GM08714 (cell line): ENCODE results near the gene RAD50.
A peak's percentile ranks its signal among the peaks of the same experiment; 100 is the strongest.
"Not testable (repeated sequence)": the region's sequence is repeated elsewhere in the genome, so short reads cannot be mapped to it uniquely, and the experiment has no call there.

Experiments used
- H3K4me3 ChIP-seq: fragments of 200-500 bp; sonication (Bioruptor generic); 2 replicates; pipeline ENCODE4 v1.5.1; 2014; ENCODE audit warnings: mild to moderate bottlenecking, low read length, inconsistent platforms
- ZNF274 ChIP-seq: IDR thresholded peaks from 2 replicates; pipeline ENCODE4 v1.6.1; 2012; ENCODE audit warnings: mild to moderate bottlenecking, low read depth, low read length

The RAD50 gene

DNA sequence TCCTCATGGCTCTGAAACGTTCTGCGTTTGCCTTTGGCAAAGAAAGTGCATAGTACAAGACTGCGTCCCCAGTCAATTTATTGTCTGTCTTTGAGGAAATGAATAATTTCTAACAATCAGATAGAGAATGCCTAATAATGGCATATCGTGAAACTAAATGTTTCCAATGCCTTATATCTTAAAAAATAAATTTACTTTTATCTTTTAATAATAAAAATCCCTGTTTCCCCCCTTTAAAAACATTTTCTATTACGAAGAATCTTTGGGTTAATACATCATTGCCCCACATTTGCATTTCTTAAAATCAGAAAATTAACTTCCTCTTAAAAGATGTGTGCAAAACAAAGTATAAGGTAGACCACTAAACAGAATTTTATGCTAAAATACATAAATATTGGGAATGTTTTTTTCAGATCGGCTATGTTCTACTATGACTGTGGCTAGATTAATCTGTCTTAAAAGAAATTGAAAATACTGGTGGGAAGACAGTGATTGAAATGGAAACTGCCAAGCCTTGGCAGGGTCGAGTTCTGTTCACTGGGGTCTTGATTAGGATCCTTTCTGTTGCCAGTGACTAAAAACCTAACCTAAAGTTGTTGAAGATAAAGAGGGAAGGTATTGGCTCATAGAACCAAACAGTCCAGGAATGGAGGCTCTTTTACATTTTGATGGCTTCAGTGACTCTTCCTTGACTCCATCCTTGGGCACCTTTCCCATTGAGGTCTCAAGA is 13.1 kb upstream of the RAD50 start, which contains the start of gene IL5:
TSS of gene IL5 (minus strand) at position 51 of the 730 bp plus-strand sequence. CDS start at position 7, 44 bp downstream.
- no peak within 1 kb of the TSS for H3K4me3 ChIP-seq
- no peak for TF ChIP-seq ZNF274

DNA sequence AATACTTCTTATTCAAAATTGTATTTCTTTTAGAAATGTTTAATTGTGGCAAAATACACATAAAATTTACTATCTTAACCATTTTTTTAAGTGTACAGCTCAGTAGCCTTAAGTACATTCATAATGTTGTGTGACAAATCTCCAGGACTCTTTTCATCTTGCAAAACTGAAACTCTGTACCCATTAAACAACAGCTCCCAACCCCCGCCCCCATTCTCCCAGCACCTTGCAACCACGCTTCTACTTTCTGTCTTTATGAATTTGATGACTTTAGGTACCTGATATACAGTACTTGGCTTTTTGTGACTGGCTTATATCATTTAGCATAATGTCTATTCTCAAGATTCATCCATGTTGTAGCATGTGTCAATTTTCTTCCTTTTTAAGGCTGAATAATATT is 10.7 kb upstream of the RAD50 start:
- TF ChIP-seq ZNF274, result no peak
- H3K4me3 ChIP-seq, result no peak overlapping the region

DNA sequence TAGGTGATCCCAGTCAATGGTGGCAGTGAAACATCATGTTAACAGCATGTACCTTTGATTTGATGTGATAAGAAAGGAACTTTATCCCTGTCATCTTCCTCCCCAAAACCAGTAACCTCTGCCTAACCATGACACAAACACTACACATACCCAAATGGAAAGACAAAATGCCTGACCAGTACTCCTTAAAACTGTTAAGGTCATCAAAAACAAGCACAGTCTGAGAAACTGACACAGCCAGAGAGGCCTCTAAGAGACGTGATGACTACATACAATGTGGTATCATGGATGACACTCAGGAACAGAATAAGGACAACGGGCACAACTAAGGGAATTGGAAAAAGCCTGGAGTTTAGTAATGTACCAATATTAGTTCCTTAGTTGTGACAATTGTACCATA is 9.5 kb upstream of the RAD50 start:
- TF ChIP-seq ZNF274, result no peak
- H3K4me3 ChIP-seq, result no peak overlapping the region

DNA sequence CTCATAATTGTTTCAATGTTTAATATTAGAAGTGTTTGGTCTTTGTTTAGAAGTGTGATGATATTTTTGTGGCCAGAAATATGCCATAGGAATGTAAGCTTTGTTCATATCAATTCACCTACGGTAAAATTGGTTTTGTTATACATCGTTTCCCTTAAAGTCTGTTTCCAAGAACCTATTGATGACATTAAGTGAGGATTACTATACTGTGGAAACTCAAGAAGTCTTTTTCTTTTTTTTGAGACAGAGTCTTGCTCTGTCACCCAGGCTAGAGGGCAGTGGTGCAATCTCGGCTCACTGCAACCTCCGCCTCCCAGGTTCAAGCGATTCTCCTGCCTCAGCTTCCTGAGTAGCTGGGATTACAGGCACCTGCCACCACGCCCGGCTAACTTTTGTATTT is 7.9 kb upstream of the RAD50 start:
- H3K4me3 ChIP-seq, result not testable (repeated sequence)

DNA sequence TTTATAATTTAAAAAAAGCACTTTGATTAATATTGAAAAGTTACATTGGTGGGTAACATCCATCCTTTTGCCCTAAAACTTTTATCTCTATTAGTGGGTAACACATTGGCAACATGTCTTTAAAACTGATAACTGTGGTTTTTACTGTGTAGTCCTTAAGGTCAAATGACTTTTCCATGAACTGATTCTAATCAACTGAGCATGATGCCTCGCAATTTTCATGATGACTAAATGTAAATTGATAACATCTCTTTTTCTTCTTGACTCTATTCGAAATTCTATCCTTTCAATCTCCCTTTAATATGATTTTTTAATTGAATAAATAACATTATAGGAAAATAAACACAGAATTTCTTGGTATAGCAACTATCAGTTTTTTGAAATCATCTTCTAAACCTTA is 7.2 kb upstream of the RAD50 start:
- no peak overlapping the region for H3K4me3 ChIP-seq
- TF ChIP-seq ZNF274, result no peak

DNA sequence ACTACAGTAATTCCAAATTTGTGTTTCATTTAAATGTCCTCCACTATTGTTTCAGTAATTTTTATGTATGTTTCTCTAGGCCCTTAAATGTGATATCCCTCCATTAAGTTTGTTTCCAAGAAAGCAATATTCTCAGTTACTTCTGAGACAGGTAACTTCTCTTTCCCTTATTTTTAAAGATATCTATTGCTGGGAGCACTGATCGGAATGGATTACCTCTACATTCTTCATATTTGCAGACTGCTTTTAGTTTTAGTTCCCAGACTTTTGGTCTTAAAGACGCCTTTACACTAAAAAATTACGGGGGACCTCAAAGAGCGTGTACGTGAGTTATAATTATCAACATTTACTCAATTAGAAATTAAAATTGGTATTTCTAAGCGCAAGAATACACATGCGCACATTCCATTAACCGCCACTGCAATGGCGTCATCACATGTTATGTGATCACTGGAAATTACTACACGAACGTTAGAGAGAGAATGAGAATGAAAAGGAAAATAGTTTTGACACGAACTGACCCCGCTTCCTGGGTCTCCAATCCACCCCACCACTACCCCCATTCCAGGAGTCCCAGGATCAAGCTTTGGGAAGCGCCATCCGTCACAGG is 519 bp upstream of the RAD50 start:
- H3K4me3 ChIP-seq, result peak overlapping the region; percentile 87

DNA sequence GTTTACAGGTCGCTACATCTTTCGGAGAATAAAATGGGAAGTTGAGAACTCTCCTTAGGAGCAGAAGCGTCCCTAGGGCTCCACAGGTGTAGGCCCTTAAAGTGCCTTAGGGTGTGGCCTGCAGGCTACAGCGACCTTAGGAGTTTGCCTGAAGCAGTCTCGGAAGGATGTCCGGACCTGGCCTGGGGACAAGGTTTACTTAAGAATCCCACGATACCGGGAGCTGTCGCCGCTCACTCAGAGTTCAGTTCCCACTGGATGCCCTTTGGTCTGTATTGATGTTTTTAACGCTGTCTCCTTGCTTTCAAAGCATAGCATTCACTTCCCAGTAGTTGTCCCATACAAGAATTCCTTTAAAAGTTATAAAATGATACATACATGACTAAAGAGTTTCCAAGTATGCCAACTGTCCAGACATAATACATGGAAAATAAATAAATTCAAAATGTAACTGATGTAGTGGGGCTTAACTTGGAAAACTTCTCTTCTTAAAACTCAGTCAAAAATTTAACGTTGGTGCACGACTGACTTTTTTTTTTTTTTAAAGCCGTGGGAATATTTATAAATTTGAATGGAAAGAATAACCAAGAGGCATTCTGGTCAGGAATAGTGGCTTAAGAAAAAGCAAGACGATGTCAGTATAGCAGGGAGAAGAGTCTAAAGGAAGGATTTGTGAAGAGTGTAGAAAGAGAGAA is 848 bp downstream of the RAD50 start:
- TF ChIP-seq ZNF274, result no peak
- peak overlapping the region; percentile 87 for H3K4me3 ChIP-seq

More for the DNA sequence above, 519 bp upstream of the RAD50 start:
- TF ChIP-seq ZNF274, result no peak

DNA sequence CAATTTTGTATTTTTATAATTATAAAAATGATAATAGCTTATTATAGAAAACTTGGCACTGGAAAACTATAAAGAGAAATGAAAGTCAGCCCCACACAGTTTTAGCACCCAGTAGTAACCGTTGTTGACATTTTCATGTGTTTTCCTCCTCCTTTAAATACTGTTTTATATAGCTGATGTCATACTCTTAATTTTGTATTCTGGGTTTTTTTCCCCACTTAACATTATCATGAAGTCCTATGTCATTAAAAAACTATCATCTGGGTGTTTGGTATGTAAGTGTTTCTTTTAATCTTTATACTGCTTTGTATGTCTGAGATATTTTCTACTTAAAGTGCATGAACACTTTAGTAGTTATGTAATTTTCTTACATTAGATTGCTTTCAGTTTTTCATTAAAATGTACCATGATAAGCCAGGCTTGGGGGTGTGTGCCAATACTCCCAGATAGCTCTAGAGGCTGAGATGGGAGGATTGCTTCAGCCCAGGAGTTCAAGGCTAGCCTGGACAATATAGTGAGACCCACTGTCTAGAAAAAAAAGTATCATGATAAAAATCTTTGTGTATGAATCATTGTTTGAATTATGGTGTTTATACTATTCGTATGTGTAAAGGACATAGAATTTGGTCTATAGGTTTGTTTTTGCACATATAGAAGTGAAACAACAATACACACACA is 2.7 kb downstream of the RAD50 start:
- no peak for TF ChIP-seq ZNF274
- no peak overlapping the region for H3K4me3 ChIP-seq

DNA sequence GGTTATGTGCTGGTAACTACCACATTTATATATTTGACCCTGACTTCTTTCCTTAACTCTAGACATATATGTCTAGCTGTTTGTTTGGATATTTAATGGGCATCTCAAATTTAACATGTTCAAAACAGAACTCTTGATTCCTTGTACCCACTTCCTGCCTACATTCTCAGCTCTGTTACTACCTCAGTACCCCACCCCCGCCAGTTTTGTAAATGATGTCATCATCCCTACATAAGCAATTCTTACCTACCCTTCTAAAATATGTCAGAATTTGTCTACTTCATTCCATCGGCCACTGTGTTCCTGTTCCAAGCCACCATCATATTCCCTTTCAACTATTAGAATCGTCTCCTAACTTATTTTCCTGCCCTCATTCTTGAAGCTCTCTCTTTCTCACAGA is 4.8 kb downstream of the RAD50 start:
- no peak for TF ChIP-seq ZNF274
- no peak overlapping the region for H3K4me3 ChIP-seq

DNA sequence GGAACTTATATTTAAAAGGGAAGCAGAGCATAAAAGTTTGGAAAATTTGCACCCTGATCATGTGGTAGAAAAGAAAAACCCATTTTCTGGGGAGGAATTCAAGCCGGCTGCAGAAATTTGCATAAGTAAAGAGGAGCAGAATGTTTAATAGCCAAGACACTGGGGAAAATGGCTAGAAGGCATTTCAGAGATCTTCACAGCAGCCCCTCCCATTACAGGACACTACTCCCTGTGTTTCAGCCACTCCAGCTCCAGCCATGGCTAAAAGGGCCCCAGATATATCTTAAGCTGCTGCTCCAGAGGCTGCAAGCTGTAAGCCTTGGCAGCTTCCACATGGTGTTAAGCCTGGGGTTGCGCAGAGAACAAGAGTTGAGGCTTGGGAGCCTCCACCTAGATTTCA is 7.8 kb downstream of the RAD50 start:
- not testable (repeated sequence) for H3K4me3 ChIP-seq

DNA sequence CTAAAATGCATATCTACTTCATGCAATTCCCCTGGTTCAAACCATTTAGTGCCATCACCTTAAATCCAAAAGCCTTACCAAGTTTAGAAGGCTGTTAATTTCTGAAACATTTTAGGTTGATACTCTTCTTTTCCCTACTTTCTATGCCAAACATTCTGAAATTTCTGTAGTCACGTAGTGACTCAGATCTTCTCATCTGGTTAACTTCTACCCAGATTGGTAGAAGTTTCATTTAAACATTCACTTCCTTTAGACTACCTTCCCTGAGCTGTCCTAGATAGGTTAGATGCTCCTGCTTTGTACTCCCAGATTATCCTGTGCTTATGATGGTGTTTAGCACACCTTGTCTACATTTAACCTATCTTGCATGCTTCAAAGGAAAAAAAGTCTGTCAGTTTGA is 9.9 kb downstream of the RAD50 start:
- H3K4me3 ChIP-seq, result no peak overlapping the region
- TF ChIP-seq ZNF274, result no peak

DNA sequence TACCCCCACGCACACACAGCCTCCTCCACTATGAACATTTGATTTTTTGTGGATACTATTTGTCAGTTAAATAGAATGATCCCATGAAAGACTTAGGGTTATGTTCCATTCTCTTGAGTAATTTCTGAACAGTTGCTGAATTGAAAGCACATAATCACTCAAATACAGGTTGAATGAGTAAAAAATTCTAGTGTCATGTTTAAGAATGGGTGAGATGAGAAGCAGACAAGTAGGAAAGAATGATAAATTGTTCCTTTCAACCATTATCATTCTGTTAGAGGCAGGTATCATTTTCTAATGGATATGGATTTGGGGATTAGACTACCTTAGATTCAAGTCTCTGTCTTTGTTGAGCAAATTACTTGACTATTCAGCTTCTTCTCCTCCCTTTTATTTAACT is 19.3 kb downstream of the RAD50 start:
- no peak overlapping the region for H3K4me3 ChIP-seq
- no peak for TF ChIP-seq ZNF274

DNA sequence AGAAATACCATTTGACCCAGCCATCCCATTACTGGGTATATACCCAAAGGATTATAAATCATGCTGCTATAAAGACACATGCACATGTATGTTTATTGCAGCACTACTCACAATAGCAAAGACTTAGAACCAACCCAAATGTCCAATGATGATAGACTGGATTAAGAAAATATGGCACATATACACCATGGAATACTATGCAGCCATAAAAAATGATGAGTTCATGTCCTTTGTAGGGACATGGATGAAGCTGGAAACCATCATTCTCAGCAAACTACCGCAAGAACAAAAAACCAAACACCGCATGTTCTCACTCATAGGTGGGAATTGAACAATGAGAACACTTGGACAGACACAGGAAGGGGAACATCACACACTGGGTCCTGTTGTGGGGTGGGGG is 27.8 kb downstream of the RAD50 start:
- H3K4me3 ChIP-seq, result not testable (repeated sequence)

DNA sequence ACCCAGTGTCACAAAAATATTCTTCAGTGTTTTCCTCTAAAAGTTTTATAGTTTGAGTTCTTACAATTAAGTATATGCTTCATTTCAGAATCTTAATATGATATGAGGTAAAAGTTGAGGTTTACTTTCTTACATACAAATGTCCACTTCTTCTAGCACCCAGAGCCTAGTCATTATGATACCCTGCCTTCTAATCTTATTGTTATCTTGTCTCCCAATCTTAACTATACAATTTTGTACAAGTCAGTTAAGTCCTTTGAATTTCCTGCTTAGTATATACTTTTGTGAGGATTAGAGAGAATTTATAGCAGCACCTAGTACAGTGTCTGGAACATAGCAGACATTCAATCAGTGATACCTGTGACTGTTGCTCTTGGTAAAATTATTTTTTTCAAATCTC is 29.3 kb downstream of the RAD50 start:
- no peak for TF ChIP-seq ZNF274
- no peak overlapping the region for H3K4me3 ChIP-seq

DNA sequence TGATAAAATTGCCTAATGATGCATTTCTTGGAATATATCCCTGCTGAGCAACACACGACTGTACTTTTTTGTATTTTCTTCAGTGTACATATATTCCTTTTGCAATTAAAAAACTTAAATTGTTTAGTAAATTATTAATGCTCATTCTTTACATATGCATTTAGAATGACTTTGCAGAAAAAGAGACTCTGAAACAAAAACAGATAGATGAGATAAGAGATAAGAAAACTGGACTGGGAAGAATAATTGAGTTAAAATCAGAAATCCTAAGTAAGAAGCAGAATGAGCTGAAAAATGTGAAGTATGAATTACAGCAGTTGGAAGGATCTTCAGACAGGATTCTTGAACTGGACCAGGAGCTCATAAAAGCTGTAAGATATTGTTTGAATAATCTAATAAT is 32.7 kb downstream of the RAD50 start:
- TF ChIP-seq ZNF274, result no peak
- no peak overlapping the region for H3K4me3 ChIP-seq

DNA sequence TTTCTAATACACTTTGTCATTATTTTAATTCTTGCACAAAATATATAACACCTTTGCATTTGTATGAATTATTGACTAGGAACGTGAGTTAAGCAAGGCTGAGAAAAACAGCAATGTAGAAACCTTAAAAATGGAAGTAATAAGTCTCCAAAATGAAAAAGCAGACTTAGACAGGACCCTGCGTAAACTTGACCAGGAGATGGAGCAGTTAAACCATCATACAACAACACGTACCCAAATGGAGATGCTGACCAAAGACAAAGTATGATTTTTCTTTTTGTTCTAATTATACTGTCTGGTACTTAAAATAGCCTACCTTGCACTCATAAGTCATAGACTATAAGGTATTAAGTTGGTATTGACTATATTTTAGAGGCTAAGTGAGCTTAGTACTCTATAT is 34.4 kb downstream of the RAD50 start:
- TF ChIP-seq ZNF274, result no peak
- no peak overlapping the region for H3K4me3 ChIP-seq
